Gastroesophageal sphincter (tissue), 3 donors: ENCODE data around the gene NID2.

ENCODE experiments used
- EP300 ChIP-seq: sonication (generic); formaldehyde crosslinking; IDR thresholded peaks from one replicate; pipeline ENCODE4 v1.6.1; 2017; ENCODE audit warnings: antibody characterized with exemption, mild to moderate bottlenecking
- POLR2A ChIP-seq, 2 donors: fragments of 450-650 bp; IDR thresholded peaks; one replicate each; pipeline ENCODE4 v1.6.1; 2017; ENCODE audit warnings: antibody characterized with exemption in 2 of 2, mild to moderate bottlenecking in 2 of 2, moderate library complexity in 1 of 2
- POLR2AphosphoS5 ChIP-seq: sonication (generic); formaldehyde crosslinking; IDR thresholded peaks from one replicate; pipeline ENCODE4 v1.6.1; 2017; ENCODE audit warnings: antibody characterized with exemption
- TF ChIP-seq, protein P1 (sequence below), 4 experiments: fragments of 200-600 bp in 2 of 4; fragments of 450-650 bp in 2 of 4; sonication (generic) in 1 of 4; IDR thresholded peaks; one replicate each; pipeline ENCODE4 v1.5.1; 2017 to 2019; ENCODE audit warnings: antibody characterized with exemption in 4 of 4, mild to moderate bottlenecking in 2 of 4, moderate library complexity in 2 of 4

DNA sequence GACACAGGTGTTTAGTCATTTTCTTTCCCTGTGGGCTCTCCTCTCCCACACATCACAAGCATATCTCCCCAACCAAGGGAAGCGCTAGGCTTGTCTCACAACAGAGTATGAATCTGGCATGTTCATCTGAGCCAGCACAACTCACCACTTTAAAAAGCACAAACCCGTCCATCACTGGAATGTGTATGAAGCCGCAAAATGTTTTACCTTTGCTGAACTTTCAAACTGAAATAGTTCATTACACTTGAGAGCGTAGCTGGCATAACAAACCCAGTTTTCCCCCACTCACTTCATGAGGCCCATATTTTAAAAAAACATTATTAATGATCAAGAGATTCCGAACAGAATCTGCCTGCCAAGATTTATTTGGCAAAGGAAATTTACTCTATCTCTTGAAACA, 15.8 kb downstream of the NID2 start:
- TF ChIP-seq, protein P1, sequence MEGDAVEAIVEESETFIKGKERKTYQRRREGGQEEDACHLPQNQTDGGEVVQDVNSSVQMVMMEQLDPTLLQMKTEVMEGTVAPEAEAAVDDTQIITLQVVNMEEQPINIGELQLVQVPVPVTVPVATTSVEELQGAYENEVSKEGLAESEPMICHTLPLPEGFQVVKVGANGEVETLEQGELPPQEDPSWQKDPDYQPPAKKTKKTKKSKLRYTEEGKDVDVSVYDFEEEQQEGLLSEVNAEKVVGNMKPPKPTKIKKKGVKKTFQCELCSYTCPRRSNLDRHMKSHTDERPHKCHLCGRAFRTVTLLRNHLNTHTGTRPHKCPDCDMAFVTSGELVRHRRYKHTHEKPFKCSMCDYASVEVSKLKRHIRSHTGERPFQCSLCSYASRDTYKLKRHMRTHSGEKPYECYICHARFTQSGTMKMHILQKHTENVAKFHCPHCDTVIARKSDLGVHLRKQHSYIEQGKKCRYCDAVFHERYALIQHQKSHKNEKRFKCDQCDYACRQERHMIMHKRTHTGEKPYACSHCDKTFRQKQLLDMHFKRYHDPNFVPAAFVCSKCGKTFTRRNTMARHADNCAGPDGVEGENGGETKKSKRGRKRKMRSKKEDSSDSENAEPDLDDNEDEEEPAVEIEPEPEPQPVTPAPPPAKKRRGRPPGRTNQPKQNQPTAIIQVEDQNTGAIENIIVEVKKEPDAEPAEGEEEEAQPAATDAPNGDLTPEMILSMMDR (IDR thresholded peaks at IDR 0.05): no peak
- peak; percentile 26 for TF ChIP-seq POLR2AphosphoS5
- no peak for TF ChIP-seq POLR2A (IDR thresholded peaks at IDR 0.05)
- no peak for TF ChIP-seq EP300
